ENCODE results near the gene MRGPRD.

The MRGPRD gene

GRCh38 chr11:68932933-68933577 lies 47.7 kb downstream of the MRGPRD start:
- no peak for DNase-seq (ENCODE audit: low read depth in 1 of 2, low spot score in 1 of 2)

DNA sequence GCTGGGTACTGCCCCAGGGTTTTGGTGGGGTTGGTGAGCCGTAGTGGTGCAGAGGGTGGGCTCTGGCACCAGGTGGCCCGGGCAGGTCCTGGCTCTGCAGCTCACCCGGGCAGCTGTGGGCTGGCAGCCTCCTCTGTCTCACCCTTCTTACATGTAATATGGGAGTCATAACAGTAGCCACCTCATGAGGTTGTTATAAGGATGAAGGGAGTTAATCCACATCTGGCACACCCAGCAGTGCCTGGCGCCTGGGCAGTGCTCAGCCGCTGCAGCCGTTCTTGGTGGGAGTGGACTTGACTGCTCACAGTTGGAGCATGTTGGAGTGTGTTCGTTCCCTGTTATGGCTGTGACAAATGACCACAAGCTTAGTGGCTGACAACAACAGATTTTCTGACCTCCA lies 48.4 kb downstream of the MRGPRD start:
- no peak for DNase-seq (ENCODE audit: low read depth in 1 of 2, low spot score in 1 of 2)

DNA sequence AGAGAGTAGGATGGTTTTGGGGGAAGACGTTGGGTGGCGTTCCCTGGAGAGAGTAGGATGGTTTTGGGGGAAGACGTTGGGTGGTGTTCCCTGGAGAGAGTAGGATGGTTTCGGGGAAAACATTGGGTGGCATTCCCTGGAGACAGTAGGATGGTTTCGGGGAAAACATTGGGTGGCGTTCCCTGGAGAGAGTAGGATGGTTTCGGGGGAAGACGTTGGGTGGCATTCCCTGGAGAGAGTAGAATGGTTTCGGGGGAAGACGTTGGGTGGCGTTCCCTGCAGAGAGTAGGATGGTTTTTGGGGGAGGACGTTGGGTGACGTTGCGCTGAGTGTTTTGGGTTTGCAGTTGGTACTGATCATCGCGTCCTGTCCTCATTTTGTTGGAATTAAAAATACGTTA lies 48.9 kb downstream of the MRGPRD start:
- DNase-seq (ENCODE audit: low read depth in 1 of 2, low spot score in 1 of 2), result no peak

DNA sequence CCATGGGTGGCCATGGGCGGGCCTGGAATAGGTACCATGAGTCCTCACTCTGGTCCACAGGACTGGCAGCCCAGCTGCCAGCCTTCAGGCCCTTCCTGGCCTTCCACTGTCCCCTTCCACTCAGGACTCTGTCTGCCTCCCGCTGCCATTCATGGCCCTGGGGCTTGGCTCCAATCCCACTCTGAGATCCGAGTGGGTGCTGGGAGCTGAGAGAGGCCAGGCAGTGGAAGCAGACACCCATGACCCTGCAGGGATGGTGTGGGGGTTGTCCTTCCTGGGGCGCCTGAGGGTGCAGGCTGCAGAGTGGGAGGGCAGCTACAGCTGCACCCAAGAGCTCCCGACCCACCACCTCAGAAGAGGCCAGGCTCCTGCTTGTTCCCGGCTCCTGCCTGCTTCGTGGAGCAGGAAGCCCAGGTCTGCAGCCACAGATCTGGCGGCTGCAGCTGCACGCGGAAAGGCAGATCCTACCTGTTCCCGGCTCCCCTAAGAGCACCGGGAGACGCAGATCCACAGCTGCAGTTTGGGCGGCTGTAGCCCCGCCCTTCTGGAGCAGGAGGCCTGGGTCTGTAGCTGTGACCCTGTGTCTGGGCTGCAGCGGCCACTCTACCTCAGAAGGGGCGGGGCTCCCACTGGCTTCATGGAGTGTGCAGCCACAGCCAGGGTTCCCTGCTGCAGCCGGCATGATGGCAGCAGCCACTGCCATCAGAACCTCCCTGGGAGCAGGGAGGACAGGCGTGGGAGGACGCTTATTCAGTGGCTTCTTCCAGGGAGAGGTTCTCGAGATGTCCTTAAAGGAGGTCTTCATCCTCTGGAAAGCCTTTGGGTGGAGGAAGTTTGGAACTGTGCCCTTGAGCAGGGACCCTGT lies 49.6 kb downstream of the MRGPRD start:
- DNase-seq (ENCODE audit: low read depth in 1 of 2, low spot score in 1 of 2), result no peak
